DND-41 (cell line): ENCODE measurements around the gene ADAMTS15.

Experiments
- EZH2 ChIP-seq: IDR thresholded peaks from 3 replicates; pipeline ENCODE4 v1.6.1; 2012; ENCODE audit warnings: borderline replicate concordance, low read depth, mild to moderate bottlenecking, moderate library complexity, low read length, inconsistent platforms; ENCODE audit not compliant: severe bottlenecking
- TF ChIP-seq, protein P1 (sequence below): IDR thresholded peaks from 2 replicates; pipeline ENCODE4 v1.5.1; 2012; ENCODE audit warnings: borderline replicate concordance, low read length, moderate library complexity, mild to moderate bottlenecking; ENCODE audit not compliant: poor library complexity, severe bottlenecking; ENCODE audit errors: extremely low read depth

DNA sequence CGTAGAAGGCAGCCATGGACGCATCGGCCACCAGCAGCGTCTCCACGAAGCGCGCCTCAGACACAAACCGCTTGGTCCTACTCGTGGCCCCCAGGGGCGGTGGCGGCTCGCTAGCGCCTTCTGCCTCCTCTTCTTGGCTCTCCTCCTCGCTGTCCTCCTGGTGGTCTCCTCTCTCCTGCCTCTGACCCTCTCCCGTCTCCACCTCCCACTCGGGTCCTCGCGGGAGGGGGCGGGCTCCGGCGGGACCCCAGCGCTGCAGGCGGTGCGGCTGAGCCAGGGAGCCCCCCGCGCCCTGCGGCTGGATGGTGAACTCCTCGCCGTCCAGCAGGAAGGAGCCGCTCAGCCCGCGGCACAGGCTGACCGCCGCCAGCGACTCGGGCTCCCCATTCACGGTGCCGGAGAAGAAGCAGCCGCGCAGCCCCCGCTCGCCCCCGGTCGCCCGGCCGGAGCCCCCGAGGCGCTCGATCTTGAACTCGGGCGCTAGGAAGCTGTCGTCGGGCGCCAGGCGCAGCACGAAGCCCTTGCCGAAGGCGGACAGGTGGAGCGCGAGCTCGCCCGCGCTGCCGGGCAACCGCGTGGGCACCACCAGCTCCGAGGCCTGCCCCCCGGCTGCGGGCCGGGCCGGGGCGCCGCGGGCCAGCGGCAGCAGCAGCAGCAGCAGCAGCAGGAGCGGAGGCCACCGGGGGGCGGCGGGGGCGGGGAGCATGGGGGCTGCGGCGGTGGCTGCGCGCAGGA lies 20.7 kb upstream of the ADAMTS15 start:
- TF ChIP-seq, protein P1, sequence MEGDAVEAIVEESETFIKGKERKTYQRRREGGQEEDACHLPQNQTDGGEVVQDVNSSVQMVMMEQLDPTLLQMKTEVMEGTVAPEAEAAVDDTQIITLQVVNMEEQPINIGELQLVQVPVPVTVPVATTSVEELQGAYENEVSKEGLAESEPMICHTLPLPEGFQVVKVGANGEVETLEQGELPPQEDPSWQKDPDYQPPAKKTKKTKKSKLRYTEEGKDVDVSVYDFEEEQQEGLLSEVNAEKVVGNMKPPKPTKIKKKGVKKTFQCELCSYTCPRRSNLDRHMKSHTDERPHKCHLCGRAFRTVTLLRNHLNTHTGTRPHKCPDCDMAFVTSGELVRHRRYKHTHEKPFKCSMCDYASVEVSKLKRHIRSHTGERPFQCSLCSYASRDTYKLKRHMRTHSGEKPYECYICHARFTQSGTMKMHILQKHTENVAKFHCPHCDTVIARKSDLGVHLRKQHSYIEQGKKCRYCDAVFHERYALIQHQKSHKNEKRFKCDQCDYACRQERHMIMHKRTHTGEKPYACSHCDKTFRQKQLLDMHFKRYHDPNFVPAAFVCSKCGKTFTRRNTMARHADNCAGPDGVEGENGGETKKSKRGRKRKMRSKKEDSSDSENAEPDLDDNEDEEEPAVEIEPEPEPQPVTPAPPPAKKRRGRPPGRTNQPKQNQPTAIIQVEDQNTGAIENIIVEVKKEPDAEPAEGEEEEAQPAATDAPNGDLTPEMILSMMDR, result no peak
- no peak for TF ChIP-seq EZH2
